Kidney capillary endothelial cell (primary cell): Measurements from ENCODE around the gene ACP2.

Source experiments
- DNase-seq: peaks from one replicate; pipeline ENCODE4 v3.0.0-alpha.2; 2018; ENCODE audit warnings: low spot score

ACP2 gene

DNA sequence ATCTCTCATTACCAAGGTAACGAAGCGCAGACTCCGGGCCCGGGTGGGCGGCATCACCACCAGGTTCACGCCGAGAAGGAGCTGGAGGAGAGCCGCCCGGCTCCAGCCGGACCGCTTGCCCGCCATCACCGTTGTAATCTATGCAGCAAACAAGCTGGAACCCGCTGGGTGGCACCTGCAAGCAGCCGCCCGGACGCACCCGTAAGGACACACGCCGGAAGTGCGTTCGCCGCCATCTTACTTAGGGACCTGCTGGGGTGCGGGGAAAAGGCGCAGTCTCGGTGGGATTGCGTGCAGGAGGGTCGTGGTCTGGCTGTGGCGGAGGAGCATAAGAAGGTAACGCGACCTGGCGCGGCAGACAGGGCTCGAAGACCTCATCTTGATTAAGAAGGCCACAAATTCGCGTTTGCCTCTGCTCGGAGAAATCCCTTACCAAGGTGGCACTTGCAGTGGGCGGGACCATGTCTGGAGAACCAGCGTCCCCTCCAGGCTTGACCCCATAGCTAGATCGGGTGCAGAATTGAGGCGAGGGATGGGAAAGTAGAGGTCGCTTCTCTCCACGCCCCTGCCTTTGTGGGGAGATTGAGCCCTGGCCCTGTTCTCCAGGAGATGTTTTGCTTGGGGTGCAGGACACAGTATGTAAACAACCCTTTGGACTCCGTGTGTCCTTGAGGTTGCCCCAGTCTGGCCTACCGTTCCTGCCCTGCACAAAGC is at the start of gene ACP2:
TSS of gene ACP2 (minus strand) at position 151 of the 714 bp plus-strand sequence. CDS start at position 126, 25 bp downstream.
- peak; percentile 83 for DNase-seq

GRCh38 chr11:47296045-47296444 is 47.4 kb upstream of the ACP2 start:
- no peak for DNase-seq

- no peak for DNase-seq
Observed at GRCh38 chr11:47295385-47295784, 46.8 kb upstream of the ACP2 start.

- DNase-seq, result no peak
Observed at GRCh38 chr11:47289856-47290255, 41.2 kb upstream of the ACP2 start.

DNA sequence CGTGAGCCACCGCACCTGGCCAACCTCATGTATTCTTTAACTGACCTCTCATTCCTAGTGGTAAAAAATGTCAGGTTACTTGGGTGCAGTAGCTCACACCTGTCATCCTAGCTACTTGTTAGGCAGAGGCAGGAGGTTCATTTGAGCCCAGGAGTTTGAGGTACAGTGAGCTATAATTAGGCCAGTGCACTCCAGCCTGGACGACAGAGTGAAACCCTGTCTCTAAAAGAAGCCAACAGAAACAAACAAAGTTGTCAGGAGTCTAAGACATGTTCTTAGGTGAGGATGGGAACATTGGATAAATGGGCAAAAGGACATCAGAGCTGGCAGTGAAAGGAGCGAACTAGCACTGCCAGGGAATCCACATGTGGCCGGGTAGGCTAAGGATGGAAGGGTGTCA is 39.5 kb upstream of the ACP2 start:
- no peak for DNase-seq

GRCh38 chr11:47285969-47286770 is 37.6 kb upstream of the ACP2 start:
- no peak for DNase-seq

- no peak for DNase-seq
Observed at GRCh38 chr11:47284151-47284550, 35.5 kb upstream of the ACP2 start.

- DNase-seq, result no peak
Observed at GRCh38 chr11:47282462-47282861, 33.8 kb upstream of the ACP2 start.

- DNase-seq, result no peak
Observed at GRCh38 chr11:47280860-47281259, 32.2 kb upstream of the ACP2 start.

DNA sequence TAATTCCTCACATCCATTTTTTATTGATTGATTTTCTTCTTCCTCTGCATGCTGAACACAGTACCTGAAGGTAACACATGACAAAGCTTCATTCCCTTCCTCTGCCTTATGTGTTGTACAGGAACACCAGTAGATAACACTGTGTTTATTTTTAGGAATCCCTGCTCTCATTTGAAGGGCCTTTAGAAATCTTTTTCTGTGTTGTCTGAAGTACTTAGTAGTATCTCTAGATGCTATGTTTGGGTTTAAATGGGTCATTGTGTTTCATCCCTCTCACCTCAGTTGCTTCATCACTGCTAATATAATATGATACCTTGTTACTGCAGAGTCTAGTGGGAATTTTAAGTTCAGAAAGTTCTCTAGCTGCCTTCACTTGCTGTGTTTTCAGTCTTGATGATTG is 31.5 kb upstream of the ACP2 start:
- no peak for DNase-seq

- DNase-seq, result no peak
Observed at GRCh38 chr11:47278769-47279168, 30.2 kb upstream of the ACP2 start.

GRCh38 chr11:47278058-47278457 is 29.4 kb upstream of the ACP2 start:
- no peak for DNase-seq

DNA sequence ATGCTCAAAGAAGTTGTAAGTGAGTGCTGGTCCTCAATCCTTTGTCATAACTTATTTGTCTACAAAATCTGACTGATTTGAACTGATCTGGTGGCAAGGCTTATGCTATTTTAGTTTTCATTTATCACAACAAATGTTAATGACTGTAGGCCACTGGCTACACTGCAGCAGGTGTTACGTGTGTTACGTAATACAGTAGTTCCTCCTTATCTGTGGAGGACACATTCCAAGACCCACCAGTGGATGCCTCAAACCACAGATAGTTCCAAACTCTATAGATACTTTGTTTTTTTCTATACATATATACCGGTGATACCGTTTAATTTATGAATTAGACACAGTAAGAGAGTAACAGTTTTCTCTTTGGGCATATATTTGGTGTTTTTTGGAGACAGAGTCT is 28.3 kb upstream of the ACP2 start:
- DNase-seq, result no peak

DNA sequence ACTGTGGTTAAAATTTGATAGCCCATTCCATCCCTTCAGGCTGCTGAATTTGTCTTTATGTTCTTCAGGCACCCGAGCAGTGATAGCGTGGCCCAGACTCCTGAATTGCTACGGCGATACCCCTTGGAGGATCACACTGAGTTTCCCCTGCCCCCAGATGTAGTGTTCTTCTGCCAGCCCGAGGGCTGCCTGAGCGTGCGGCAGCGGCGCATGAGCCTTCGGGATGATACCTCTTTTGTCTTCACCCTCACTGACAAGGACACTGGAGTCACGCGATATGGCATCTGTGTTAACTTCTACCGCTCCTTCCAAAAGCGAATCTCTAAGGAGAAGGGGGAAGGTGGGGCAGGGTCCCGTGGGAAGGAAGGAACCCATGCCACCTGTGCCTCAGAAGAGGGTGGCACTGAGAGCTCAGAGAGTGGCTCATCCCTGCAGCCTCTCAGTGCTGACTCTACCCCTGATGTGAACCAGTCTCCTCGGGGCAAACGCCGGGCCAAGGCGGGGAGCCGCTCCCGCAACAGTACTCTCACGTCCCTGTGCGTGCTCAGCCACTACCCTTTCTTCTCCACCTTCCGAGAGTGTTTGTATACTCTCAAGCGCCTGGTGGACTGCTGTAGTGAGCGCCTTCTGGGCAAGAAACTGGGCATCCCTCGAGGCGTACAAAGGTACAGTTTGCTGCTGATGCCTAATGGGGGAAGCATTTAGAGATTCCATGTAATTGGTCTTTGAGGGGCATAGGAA is 26.1 kb upstream of the ACP2 start:
- DNase-seq, result no peak

GRCh38 chr11:47272706-47273105 is 24.1 kb upstream of the ACP2 start:
- no peak for DNase-seq

DNA sequence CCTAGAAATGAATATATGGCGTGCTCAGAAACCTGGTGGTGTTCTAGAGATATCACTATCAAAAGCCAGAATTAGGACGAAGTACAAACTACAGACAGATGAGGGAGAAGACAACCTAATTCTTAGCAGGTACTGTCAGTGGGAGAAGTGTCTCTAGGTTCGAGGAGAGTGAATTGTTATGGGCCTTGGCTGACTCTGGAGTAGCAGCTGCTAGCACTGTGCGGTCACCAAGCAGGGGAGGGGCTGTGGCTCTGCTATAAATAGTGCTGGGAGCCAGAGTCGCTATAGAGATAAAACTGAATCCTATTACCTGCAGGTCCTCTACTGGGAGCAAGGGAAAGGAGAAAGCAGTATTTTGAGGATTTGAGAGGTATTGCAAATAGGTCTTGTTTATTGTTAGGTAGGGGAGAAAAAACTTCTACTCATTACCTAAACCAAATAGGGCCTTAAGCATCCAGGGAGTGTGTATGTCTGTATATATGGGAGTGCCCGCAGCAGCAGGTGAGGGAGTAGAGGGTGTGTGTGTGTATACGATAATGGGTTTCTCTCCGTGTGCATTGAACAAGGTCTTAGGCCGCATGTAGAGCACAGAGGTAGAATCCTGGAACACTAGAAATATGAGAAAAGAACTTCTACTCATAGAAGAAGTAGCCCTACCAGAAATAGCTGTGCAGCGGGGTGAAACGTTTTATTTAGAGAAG is 23.5 kb upstream of the ACP2 start:
- no peak for DNase-seq

DNA sequence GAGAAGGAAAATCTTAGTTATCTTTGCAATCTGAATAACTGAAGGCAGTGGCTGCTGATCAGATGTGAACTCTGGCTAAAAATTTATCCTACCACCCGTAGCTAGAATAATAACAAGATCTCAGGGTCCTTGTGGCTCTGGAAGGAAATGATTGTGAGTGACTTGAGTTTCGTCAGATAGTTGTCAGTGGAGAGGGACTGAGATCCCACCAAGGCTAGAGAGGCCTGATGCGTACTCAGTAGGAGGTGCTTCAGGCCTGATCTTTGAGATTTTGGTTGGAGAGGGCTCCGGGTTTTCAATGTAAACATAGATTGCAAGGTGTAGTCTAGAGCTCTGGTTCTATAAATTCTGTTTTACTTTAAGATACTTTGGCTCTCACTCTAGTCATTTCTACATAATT is 22.7 kb upstream of the ACP2 start:
- DNase-seq, result no peak

GRCh38 chr11:47270331-47271271 is 22.0 kb upstream of the ACP2 start:
- DNase-seq, result no peak

DNA sequence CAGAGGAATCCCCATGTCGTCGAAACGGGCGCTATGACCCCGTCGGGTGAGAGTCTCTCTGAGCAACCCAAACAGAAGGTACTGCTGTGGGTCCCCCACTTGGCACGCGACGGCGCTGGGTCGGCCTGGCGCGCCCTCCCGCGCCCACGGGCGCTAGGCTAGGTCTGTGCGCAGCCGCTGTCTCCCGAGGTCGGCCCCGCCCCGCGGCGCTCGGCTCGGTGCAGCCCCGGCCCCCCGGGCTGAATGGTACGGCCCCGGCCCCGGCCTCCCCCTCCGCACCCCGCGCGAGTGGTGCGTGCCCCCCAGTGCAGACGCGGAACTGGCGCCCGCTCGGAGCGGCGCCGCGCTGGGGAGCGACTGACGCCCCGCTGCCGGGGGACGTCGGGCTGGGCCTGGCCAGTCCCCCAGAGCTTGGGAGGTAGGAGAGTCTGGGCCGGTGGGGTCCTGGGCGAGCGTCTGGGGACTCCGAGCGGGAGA is 21.3 kb upstream of the ACP2 start, which contains the start of gene MADD:
TSS of gene MADD (plus strand) at position 305 of the 477 bp plus-strand sequence.
- peak; percentile 76 for DNase-seq

- DNase-seq, result peak; percentile 77
Observed at GRCh38 chr11:47269002-47269828, 20.6 kb upstream of the ACP2 start.
